ENCODE data around the gene ACTL9. TPM values are rescaled to one million over a fixed set of nuclear protein-coding genes. Genes with fewer than 3 reads are reported as not detected.

ACTL9 gene
- total RNA-seq, 2 experiments from 2014 or later = not detected

DNA sequence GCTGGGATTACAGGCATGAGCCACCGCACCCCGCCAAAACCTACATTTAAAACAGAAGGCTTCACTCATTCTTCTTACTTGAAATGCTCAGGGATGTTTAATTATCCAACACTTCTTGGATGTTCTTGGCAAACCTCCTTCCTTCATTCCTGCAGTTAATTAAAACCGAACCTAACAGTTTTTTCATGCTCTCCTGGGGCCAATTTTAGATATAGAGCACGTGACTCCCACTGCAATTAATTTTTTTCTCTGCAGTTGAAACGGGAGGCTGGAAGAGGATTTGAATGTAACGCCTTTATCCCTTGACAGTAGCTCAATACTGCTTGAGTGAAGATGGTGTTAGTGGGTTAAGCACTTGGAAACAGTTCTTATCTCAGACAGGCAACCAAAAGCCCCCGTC lies 4.6 kb upstream of the ACTL9 start:
- no peaks in the 10 kb centered on the region for H3K27me3 ChIP-seq (ENCODE audit: control insufficient read depth in 1 of 2, insufficient read depth in 2 of 2, low read length in 2 of 2)
- no peak for ATAC-seq (ENCODE audit: poor library complexity)
- H3K27ac Mint-ChIP-seq = no peak overlapping the region
- H3K4me3 Mint-ChIP-seq = peak overlapping the region; percentile 1
- H3K4me1 ChIP-seq (ENCODE audit: insufficient read depth, low read length) = peaks cover 62% of the 10 kb centered on the region
- H3K4me1 Mint-ChIP-seq (ENCODE audit: low read depth) = peaks cover 59% of the 10 kb centered on the region
- POLR2A ChIA-PET = interaction anchor here (1.0 to 1.6 kb wide), 2 partner anchors 9 to 189 kb away, joined by 3 read pairs; partner anchors contain the start of gene ZNF414
- H3K4me3 ChIP-seq (ENCODE audit: low read length) = no peak overlapping the region
- H3K27me3 Mint-ChIP-seq = no peaks in the 10 kb centered on the region
- H3K36me3 ChIP-seq (ENCODE audit: insufficient read depth, low read length) = no peaks in the 10 kb centered on the region
- CTCF ChIA-PET = interaction anchor here (1.6 kb wide), 1 partner anchor 9 kb away, joined by 4 read pairs; no protein-coding TSS in a partner anchor
- TF ChIP-seq, protein P1, sequence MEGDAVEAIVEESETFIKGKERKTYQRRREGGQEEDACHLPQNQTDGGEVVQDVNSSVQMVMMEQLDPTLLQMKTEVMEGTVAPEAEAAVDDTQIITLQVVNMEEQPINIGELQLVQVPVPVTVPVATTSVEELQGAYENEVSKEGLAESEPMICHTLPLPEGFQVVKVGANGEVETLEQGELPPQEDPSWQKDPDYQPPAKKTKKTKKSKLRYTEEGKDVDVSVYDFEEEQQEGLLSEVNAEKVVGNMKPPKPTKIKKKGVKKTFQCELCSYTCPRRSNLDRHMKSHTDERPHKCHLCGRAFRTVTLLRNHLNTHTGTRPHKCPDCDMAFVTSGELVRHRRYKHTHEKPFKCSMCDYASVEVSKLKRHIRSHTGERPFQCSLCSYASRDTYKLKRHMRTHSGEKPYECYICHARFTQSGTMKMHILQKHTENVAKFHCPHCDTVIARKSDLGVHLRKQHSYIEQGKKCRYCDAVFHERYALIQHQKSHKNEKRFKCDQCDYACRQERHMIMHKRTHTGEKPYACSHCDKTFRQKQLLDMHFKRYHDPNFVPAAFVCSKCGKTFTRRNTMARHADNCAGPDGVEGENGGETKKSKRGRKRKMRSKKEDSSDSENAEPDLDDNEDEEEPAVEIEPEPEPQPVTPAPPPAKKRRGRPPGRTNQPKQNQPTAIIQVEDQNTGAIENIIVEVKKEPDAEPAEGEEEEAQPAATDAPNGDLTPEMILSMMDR (IDR thresholded peaks at IDR 0.05) = no peak
- no peak overlapping the region for H3K27ac ChIP-seq (ENCODE audit: low read depth in 1 of 2, low read length in 2 of 2)
- no peaks in the 10 kb centered on the region for H3K36me3 Mint-ChIP-seq (ENCODE audit: low read depth)
- H3K9me3 ChIP-seq (ENCODE audit: control insufficient read depth in 1 of 2, insufficient read depth in 1 of 2, low read length in 2 of 2) = peaks cover 0 to 3% of the 10 kb centered on the region in 2 experiments
- intact Hi-C loops (cut with DNase I, micrococcal nuclease) = no loop called here
- DNase-seq = no peak
- H3K9me3 Mint-ChIP-seq = no peaks in the 10 kb centered on the region

DNA sequence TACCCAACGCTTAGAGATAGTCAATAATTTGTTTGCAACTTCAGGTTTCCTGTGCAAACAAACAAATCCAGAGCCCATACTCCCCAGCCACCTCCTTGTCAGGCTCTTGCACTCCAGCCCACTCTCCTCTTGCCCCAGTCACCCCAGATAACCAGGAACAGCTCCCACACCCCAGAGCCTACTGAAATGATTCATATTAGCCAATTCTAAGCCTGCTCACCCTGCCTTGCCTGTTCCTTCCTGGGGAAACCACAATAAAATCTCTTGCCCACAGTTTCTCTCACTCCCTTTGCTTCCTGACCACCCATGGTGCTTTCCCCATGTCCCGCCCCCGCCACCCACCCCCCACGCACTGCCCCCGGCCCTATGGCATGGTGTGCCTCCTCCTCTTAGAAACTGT lies 3.8 kb upstream of the ACTL9 start:
- H3K4me1 Mint-ChIP-seq (ENCODE audit: low read depth) = peaks cover 57% of the 10 kb centered on the region
- H3K9me3 Mint-ChIP-seq = no peaks in the 10 kb centered on the region
- TF ChIP-seq, protein P1 (IDR thresholded peaks at IDR 0.05) = no peak
- Histone ChIP-seq H3K27me3 (ENCODE audit: control insufficient read depth in 1 of 2, insufficient read depth in 2 of 2, low read length in 2 of 2) (no peaks in the 10 kb centered on the region), H3K4me3 (ENCODE audit: low read length) (peak overlapping the region; percentile 25), H3K36me3 (ENCODE audit: insufficient read depth, low read length) (no peaks in the 10 kb centered on the region), H3K27ac (ENCODE audit: low read depth in 1 of 2, low read length in 2 of 2) (peak overlapping the region in 1 of 2 donors; percentile 41), H3K9me3 (ENCODE audit: control insufficient read depth in 1 of 2, insufficient read depth in 1 of 2, low read length in 2 of 2) (peaks cover 0 to 6% of the 10 kb centered on the region in 2 experiments), H3K4me1 (ENCODE audit: insufficient read depth, low read length) (peaks cover 65% of the 10 kb centered on the region)
- no peaks in the 10 kb centered on the region for H3K27me3 Mint-ChIP-seq
- no peaks in the 10 kb centered on the region for H3K36me3 Mint-ChIP-seq (ENCODE audit: low read depth)
- peak overlapping the region; percentile 40 for H3K27ac Mint-ChIP-seq
- intact Hi-C loops (cut with DNase I, micrococcal nuclease) = no loop called here
- DNase-seq = peak in 5 of 14 experiments; percentile 9 to 62 (median 56)
- CTCF ChIA-PET = interaction anchor here (1.6 kb wide), 1 partner anchor 8 kb away, joined by 4 read pairs; no protein-coding TSS in a partner anchor
- ATAC-seq (ENCODE audit: poor library complexity) = peak; percentile 75
- peak overlapping the region; percentile 55 for H3K4me3 Mint-ChIP-seq
- POLR2A ChIA-PET = interaction anchor here (0.7 to 1.6 kb wide), 3 partner anchors 8 to 295 kb away, joined by 3 to 4 read pairs (median 3); partner anchors contain the start of gene ZNF414

DNA sequence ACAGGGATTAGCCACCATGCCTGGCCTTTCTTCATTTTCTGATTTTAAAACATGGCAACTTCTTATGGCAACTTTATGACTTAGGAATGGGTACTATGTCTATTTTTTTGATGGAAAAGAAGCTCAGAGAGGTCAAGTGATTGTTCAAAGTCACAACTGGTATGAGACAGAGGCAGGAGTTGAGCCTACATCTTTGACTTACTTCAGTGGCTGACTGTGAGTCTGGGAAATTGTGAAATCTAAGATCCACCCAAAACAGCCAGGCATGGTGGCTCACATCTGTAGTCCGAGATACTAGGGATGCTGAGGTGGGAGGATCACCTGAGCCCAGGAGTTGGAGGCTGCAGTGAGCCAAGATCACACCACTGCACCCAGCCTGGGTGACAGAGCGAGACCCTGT lies 2.4 kb upstream of the ACTL9 start:
- Mint-ChIP-seq H3K4me3 (no peak overlapping the region), H3K4me1 (ENCODE audit: low read depth) (peaks cover 58% of the 10 kb centered on the region), H3K27ac (no peak overlapping the region), H3K36me3 (ENCODE audit: low read depth) (no peaks in the 10 kb centered on the region), H3K27me3 (peaks cover 7% of the 10 kb centered on the region), H3K9me3 (no peaks in the 10 kb centered on the region)
- ChIA-PET CTCF (no interaction called here), POLR2A (no interaction called here)
- ATAC-seq (ENCODE audit: poor library complexity) (no peak), DNase-seq (no peak)
- Histone ChIP-seq H3K4me3 (ENCODE audit: low read length) (no peak overlapping the region), H3K4me1 (ENCODE audit: insufficient read depth, low read length) (peaks cover 64% of the 10 kb centered on the region), H3K27me3 (ENCODE audit: control insufficient read depth in 1 of 2, insufficient read depth in 2 of 2, low read length in 2 of 2) (no peaks in the 10 kb centered on the region), H3K36me3 (ENCODE audit: insufficient read depth, low read length) (no peaks in the 10 kb centered on the region), H3K27ac (ENCODE audit: low read depth in 1 of 2, low read length in 2 of 2) (no peak overlapping the region), H3K9me3 (ENCODE audit: control insufficient read depth in 1 of 2, insufficient read depth in 1 of 2, low read length in 2 of 2) (peaks cover 0 to 6% of the 10 kb centered on the region in 2 experiments)
- TF ChIP-seq, protein P1 (IDR thresholded peaks at IDR 0.05) = no peak
- intact Hi-C loops (cut with DNase I, micrococcal nuclease) = no loop called here
